BJ (cell line): ENCODE results near the gene MAT2A. TPM values are rescaled to one million over a fixed set of nuclear protein-coding genes. Genes with fewer than 3 reads are reported as not detected.

Source experiments
- CTCF ChIA-PET: fragments of 350-600 bp; formaldehyde crosslinking; extraction: SDS; loops from one replicate; lab custom pipeline; 2021; ENCODE audit warnings: antibody characterized with exemption, inconsistent platforms; lab: Yijun Ruan, JAX
- POLR2A ChIA-PET: fragments of 300-600 bp; sonication (Branson Sonifier 250); formaldehyde crosslinking; extraction: SDS; loops from one replicate; lab custom pipeline; 2021; ENCODE audit warnings: antibody characterized with exemption; lab: Charles Lee
- DNase-seq: peaks from one replicate; pipeline ENCODE4 v3.0.0-alpha.2; 2011; ENCODE audit warnings: low read depth
- H3K27me3 ChIP-seq: 2 replicates; pipeline ENCODE4 v1.6.0; 2011; ENCODE audit warnings: low read length; ENCODE audit not compliant: control insufficient read depth, insufficient read depth
- H3K36me3 ChIP-seq: 2 replicates; pipeline ENCODE4 v1.5.1; 2011; ENCODE audit warnings: low read length; ENCODE audit not compliant: control insufficient read depth, insufficient read depth
- H3K4me3 ChIP-seq: 2 replicates; pipeline ENCODE4 v1.5.1; 2011; ENCODE audit warnings: low read depth, mild to moderate bottlenecking, control low read depth, low read length
- polyA plus RNA-seq: library from polyadenylated mRNA; depleted of rRNA; stranded (reverse); fragments of >200 nt; gene quantifications from 2 replicates; pipeline ENCODE4 v1.2.3, GENCODE V29; 2011
- TF ChIP-seq, protein P1 (sequence below): IDR thresholded peaks from 2 replicates; pipeline ENCODE4 v1.5.1; 2011; ENCODE audit warnings: low read depth, mild to moderate bottlenecking, control low read depth, inconsistent platforms, low read length, moderate library complexity; ENCODE audit not compliant: insufficient read depth

Gene MAT2A
- polyA plus RNA-seq, 1 experiment: 302 TPM

DNA sequence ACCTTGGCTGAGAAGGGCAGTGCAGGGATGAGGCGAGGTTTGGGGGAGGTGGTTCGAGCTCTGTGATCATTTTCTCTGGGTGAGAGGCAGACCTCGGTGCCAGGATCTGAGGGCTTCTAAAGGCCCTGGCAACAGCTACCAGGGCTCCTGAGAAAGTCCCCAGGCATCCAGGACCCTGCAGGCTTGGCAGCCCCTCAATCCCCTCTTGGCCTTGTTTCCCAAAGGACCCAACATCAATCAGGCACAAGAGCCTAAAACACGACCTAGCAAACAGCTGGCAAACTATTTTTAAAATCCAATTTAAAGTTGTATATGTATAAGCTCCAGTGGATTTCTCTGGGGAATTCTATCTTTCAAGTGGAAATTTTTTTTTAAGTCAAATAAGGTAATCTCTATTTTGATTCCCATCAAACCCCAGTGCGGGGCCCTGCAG is 15.0 kb upstream of the MAT2A start:
- TF ChIP-seq, protein P1, sequence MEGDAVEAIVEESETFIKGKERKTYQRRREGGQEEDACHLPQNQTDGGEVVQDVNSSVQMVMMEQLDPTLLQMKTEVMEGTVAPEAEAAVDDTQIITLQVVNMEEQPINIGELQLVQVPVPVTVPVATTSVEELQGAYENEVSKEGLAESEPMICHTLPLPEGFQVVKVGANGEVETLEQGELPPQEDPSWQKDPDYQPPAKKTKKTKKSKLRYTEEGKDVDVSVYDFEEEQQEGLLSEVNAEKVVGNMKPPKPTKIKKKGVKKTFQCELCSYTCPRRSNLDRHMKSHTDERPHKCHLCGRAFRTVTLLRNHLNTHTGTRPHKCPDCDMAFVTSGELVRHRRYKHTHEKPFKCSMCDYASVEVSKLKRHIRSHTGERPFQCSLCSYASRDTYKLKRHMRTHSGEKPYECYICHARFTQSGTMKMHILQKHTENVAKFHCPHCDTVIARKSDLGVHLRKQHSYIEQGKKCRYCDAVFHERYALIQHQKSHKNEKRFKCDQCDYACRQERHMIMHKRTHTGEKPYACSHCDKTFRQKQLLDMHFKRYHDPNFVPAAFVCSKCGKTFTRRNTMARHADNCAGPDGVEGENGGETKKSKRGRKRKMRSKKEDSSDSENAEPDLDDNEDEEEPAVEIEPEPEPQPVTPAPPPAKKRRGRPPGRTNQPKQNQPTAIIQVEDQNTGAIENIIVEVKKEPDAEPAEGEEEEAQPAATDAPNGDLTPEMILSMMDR: no peak
- CTCF ChIA-PET: interaction anchor here (0.7 to 1.7 kb wide), 4 partner anchors 13 to 132 kb away, joined by 3 to 5 read pairs (median 4); partner anchors contain the start of gene MAT2A
- no peaks in the 10 kb centered on the region for H3K36me3 ChIP-seq
- no peak overlapping the region for H3K4me3 ChIP-seq
- POLR2A ChIA-PET: no interaction called here
- DNase-seq: no peak
- peaks cover 2% of the 10 kb centered on the region; the same call in 1 of the 2 replicates for H3K27me3 ChIP-seq

GRCh38 chr2:85524336-85524908 is 14.5 kb upstream of the MAT2A start:
- TF ChIP-seq, protein P1: no peak
- DNase-seq: no peak
- Histone ChIP-seq H3K36me3 (no peaks in the 10 kb centered on the region), H3K27me3 (peaks cover 2% of the 10 kb centered on the region; the same call in 1 of the 2 replicates), H3K4me3 (no peak overlapping the region)
- ChIA-PET POLR2A (no interaction called here), CTCF (interaction anchor here (0.6 to 1.7 kb wide), 5 partner anchors 13 to 133 kb away, joined by 3 to 5 read pairs (median 3); partner anchors contain the start of gene MAT2A)

DNA sequence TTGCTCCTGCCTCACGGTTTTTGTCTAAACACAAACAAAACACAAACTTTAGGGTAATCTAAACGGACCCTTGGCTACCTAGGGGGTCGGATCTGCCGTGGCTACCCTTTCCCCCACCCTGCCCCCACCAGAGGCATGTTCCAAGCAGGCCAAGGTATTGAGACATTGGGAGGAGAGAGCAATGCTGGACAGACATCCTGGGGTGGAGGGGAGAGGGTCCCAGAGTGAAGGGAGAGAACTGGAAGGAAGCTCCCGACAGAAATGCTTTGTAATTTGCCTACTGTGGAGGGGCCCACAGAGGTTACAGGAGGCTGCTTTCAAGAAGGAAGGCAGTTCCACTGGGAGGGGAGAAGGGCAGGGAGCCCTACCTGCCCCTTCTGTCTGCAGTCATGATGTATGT is 13.9 kb upstream of the MAT2A start:
- Histone ChIP-seq H3K27me3 (peaks cover 2% of the 10 kb centered on the region; the same call in 1 of the 2 replicates), H3K36me3 (no peaks in the 10 kb centered on the region), H3K4me3 (no peak overlapping the region)
- TF ChIP-seq, protein P1: no peak
- CTCF ChIA-PET: interaction anchor here (0.6 to 1.7 kb wide), 4 partner anchors 12 to 133 kb away, joined by 3 to 5 read pairs (median 4); partner anchors contain the start of gene MAT2A
- POLR2A ChIA-PET: no interaction called here
- DNase-seq: no peak

GRCh38 chr2:85525567-85525966 is 13.4 kb upstream of the MAT2A start:
- TF ChIP-seq, protein P1: no peak
- CTCF ChIA-PET: interaction anchor here (1.5 kb wide), 1 partner anchor 13 kb away, joined by 3 read pairs; the partner anchor contains the start of gene MAT2A
- no peak for DNase-seq
- H3K4me3 ChIP-seq: no peak overlapping the region
- H3K27me3 ChIP-seq: peaks cover 2% of the 10 kb centered on the region; the same call in 1 of the 2 replicates
- no peaks in the 10 kb centered on the region for H3K36me3 ChIP-seq
- POLR2A ChIA-PET: no interaction called here

- POLR2A ChIA-PET: no interaction called here
- Histone ChIP-seq H3K4me3 (no peak overlapping the region), H3K27me3 (peaks cover 2% of the 10 kb centered on the region; the same call in 1 of the 2 replicates), H3K36me3 (no peaks in the 10 kb centered on the region)
- TF ChIP-seq, protein P1: no peak
- CTCF ChIA-PET: no interaction called here
- DNase-seq: no peak
Measured at GRCh38 chr2:85527787-85528186, 11.2 kb upstream of the MAT2A start.
